K562 (cell line): Measurements from ENCODE around the gene TCEANC.

ENCODE experiments used
- CTCF ChIP-seq, 3 experiments: IDR thresholded peaks in 2 of 3; conservative IDR thresholded peaks in 1 of 3; 2 replicates each; pipeline ENCODE4 v1.5.1; 2011 to 2012; ENCODE audit warnings: low read length in 3 of 3, mild to moderate bottlenecking in 3 of 3, control low read depth in 2 of 3, improper control_type of control experiment in 1 of 3, inconsistent platforms in 1 of 3, low read depth in 1 of 3, mixed read lengths in 1 of 3, moderate library complexity in 1 of 3; ENCODE audit not compliant: insufficient read depth in 2 of 3
- POLR2A ChIP-seq: fragments of 450-650 bp; conservative IDR thresholded peaks from 2 replicates; pipeline ENCODE4 v1.6.1; 2016
- SETDB1 ChIP-seq: IDR thresholded peaks from one replicate; pipeline ENCODE4 v1.6.1; 2012; ENCODE audit warnings: low read length, control low read depth, inconsistent platforms
- ZKSCAN1 ChIP-seq: fragments of 150-350 bp; IDR thresholded peaks from 2 replicates; pipeline ENCODE4 v1.6.1; 2016; ENCODE audit warnings: low read depth, low read length
- TF ChIP-seq, protein P1 (sequence below): fragments of 450-650 bp; IDR thresholded peaks from 2 replicates; pipeline ENCODE4 v1.6.1; 2016; ENCODE audit warnings: antibody characterized with exemption

GRCh38 chrX:13697976-13698375, 45.0 kb downstream of the TCEANC start:
- TF ChIP-seq CTCF (IDR thresholded peaks at IDR 0.05 in 2 of 3, conservative IDR thresholded peaks at IDR 0.05 in 1 of 3; ENCODE audit: insufficient read depth in 2 of 3, low read depth in 1 of 3, low read length in 3 of 3) (no peak), POLR2A (no peak), ZKSCAN1 (no peak), SETDB1 (no peak)
- TF ChIP-seq, protein P1, sequence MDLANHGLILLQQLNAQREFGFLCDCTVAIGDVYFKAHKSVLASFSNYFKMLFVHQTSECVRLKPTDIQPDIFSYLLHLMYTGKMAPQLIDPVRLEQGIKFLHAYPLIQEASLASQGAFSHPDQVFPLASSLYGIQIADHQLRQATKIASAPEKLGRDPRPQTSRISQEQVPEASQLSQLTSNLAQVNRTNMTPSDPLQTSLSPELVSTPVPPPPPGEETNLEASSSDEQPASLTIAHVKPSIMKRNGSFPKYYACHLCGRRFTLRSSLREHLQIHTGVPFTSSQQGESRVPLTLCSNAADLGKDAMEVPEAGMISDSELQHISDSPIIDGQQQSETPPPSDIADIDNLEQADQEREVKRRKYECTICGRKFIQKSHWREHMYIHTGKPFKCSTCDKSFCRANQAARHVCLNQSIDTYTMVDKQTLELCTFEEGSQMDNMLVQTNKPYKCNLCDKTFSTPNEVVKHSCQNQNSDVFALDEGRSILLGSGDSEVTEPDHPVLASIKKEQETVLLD, result no peak
